Measurements from ENCODE around the gene PNCK.

GRCh38 chrX:153687121-153688039, 13.8 kb upstream of the PNCK start, which contains the start of gene SLC6A8:
- TF ChIP-seq SUZ12 (IDR thresholded peaks at IDR 0.05) (no peak), ZNF384 (IDR thresholded peaks at IDR 0.05) (no peak), PKNOX1 (IDR thresholded peaks at IDR 0.05) (no peak), NFRKB (IDR thresholded peaks at IDR 0.05) (no peak), BHLHE40 (IDR thresholded peaks at IDR 0.05; ENCODE audit: borderline replicate concordance) (no peak), FOXA1 (IDR thresholded peaks at IDR 0.05) (no peak), HDGF (IDR thresholded peaks at IDR 0.05; ENCODE audit: borderline replicate concordance) (no peak), SP1 (IDR thresholded peaks at IDR 0.05) (no peak), FOXK2 (IDR thresholded peaks at IDR 0.05) (no peak), FOXM1 (IDR thresholded peaks at IDR 0.05; ENCODE audit: borderline replicate concordance) (no peak)
